Measurements from ENCODE around the gene RPUSD3.
A peak's percentile ranks its signal among the peaks of the same experiment; 100 is the strongest.

The RPUSD3 gene

GRCh38 chr3:9792405-9793160 lies 51.2 kb downstream of the RPUSD3 start, which contains the start of the genes ARPC4 and TADA3:
Gene ARPC4 (plus strand): TSS chr3:9793082. CDS start chr3:9793122, 40 bp downstream.
Gene TADA3 (minus strand): TSS chr3:9792473. CDS start chr3:9791466, 1,007 bp downstream.
- Histone ChIP-seq H3K4me3 (ENCODE audit: insufficient read depth, low read depth, low read length) (peak within 1 kb of the TSS; percentile 95), H3K36me3 (ENCODE audit: control insufficient read depth, insufficient read depth, low read length) (peaks cover 23% of the 10 kb centered on the region), H3K4me1 (ENCODE audit: control insufficient read depth, insufficient read depth, low read length) (no peaks in the 10 kb centered on the region), H3K27ac (ENCODE audit: insufficient read depth, low read depth, low read length, poor library complexity, severe bottlenecking) (peak within 1 kb of the TSS; percentile 100), H3K27me3 (ENCODE audit: control insufficient read depth, insufficient read depth, low read length, poor library complexity, severe bottlenecking) (no peaks in the 10 kb centered on the region), H3K9me3 (ENCODE audit: control insufficient read depth, low read length) (no peaks in the 10 kb centered on the region)
- WGBS, 2 experiments, result 0% methylated on average over 65 of the region's 65 CpGs

GRCh38 chr3:9791790-9792404 lies 51.9 kb downstream of the RPUSD3 start:
- H3K9me3 ChIP-seq (ENCODE audit: control insufficient read depth, low read length), result no peaks in the 10 kb centered on the region
- H3K36me3 ChIP-seq (ENCODE audit: control insufficient read depth, insufficient read depth, low read length), result peaks cover 19% of the 10 kb centered on the region
- peak overlapping the region; percentile 100 for H3K27ac ChIP-seq (ENCODE audit: insufficient read depth, low read depth, low read length, poor library complexity, severe bottlenecking)
- no peaks in the 10 kb centered on the region for H3K4me1 ChIP-seq (ENCODE audit: control insufficient read depth, insufficient read depth, low read length)
- 20% methylated on average over 14 of the region's 14 CpGs for WGBS, 2 experiments
- peak overlapping the region; percentile 95 for H3K4me3 ChIP-seq (ENCODE audit: insufficient read depth, low read depth, low read length)
- no peaks in the 10 kb centered on the region for H3K27me3 ChIP-seq (ENCODE audit: control insufficient read depth, insufficient read depth, low read length, poor library complexity, severe bottlenecking)

- 95 to 96% methylated on average over 11 of the region's 11 CpGs for WGBS, 2 experiments
- H3K36me3 ChIP-seq (ENCODE audit: control insufficient read depth, insufficient read depth, low read length), result peaks cover 26% of the 10 kb centered on the region
- no peak overlapping the region for H3K27ac ChIP-seq (ENCODE audit: insufficient read depth, low read depth, low read length, poor library complexity, severe bottlenecking)
- no peaks in the 10 kb centered on the region for H3K27me3 ChIP-seq (ENCODE audit: control insufficient read depth, insufficient read depth, low read length, poor library complexity, severe bottlenecking)
- no peaks in the 10 kb centered on the region for H3K9me3 ChIP-seq (ENCODE audit: control insufficient read depth, low read length)
- no peaks in the 10 kb centered on the region for H3K4me1 ChIP-seq (ENCODE audit: control insufficient read depth, insufficient read depth, low read length)
- no peak overlapping the region for H3K4me3 ChIP-seq (ENCODE audit: insufficient read depth, low read depth, low read length)
These were observed 52.7 kb downstream of the RPUSD3 start for GRCh38 chr3:9791127-9791526.

All from ectodermal cell (in vitro differentiated cells).